Epithelial cell of esophagus (primary cell): ENCODE measurements around the gene RASSF8.

Experiments used
- DNase-seq: peaks from one replicate; pipeline ENCODE4 v3.0.0; 2010; ENCODE audit warnings: low read depth
- H3K4me3 ChIP-seq: 2 replicates; pipeline ENCODE4 v1.5.1; 2011; ENCODE audit warnings: mild to moderate bottlenecking, low read length, control low read depth
- CTCF ChIP-seq: IDR thresholded peaks from 2 replicates; pipeline ENCODE4 v1.5.1; 2011; ENCODE audit warnings: low read depth, mild to moderate bottlenecking, low read length, control low read depth, inconsistent platforms; ENCODE audit not compliant: insufficient read depth; ENCODE audit errors: missing control alignments

RASSF8 gene

DNA sequence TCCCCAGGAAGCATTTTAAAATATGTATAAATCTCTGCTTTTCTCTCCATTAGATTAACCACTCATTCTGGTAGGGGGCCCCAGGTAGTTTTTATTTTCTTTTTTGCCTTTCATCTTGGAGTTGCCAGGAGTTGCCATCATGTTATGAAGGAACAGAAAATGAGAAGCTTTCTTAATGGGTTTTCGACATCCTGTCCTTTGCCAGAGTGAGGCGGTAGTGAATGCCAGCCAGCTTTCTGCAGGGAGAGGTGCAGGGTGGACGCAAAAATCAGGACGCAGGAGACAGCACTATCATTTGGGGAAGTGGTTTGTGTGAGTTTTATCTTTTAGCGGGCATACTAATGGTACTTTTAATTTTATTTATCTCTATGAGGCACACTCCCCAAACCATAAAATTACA is 1.7 kb downstream of the RASSF8 start:
- DNase-seq = peak; percentile 17
- no peak for TF ChIP-seq CTCF
- peak overlapping the region; percentile 50 for H3K4me3 ChIP-seq

GRCh38 chr12:25960961-25961360 is 2.5 kb downstream of the RASSF8 start:
- TF ChIP-seq CTCF = no peak
- H3K4me3 ChIP-seq = no peak overlapping the region
- DNase-seq = no peak

GRCh38 chr12:25962932-25963525 is 4.5 kb downstream of the RASSF8 start:
- DNase-seq = no peak
- TF ChIP-seq CTCF = no peak
- H3K4me3 ChIP-seq = no peak overlapping the region

- DNase-seq = no peak
- H3K4me3 ChIP-seq = no peak overlapping the region
- TF ChIP-seq CTCF = no peak
Measured at GRCh38 chr12:25965682-25966081, 7.2 kb downstream of the RASSF8 start.

DNA sequence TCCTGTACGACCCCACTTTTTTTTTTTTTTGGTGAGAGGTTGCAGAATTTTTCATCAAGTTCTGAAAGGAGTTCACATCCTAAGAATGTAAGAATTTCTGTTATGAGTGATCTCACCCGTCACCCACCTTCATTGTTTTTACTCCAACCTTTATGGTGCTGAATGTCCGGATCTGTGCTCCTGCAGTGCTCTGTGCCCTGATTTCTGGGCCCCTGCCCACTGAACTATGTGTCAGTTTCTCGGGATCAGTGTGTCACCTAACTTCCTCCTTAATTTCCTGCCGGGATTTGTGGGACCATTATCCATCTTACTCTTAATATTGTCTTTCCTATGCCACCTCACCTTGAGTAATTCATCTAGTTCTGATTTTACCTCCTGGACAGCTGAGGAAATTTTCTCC is 11.6 kb downstream of the RASSF8 start:
- no peak for DNase-seq
- TF ChIP-seq CTCF = no peak
- no peak overlapping the region for H3K4me3 ChIP-seq

- no peak for TF ChIP-seq CTCF
Measured at GRCh38 chr12:25970916-25971653, 12.6 kb downstream of the RASSF8 start.

DNA sequence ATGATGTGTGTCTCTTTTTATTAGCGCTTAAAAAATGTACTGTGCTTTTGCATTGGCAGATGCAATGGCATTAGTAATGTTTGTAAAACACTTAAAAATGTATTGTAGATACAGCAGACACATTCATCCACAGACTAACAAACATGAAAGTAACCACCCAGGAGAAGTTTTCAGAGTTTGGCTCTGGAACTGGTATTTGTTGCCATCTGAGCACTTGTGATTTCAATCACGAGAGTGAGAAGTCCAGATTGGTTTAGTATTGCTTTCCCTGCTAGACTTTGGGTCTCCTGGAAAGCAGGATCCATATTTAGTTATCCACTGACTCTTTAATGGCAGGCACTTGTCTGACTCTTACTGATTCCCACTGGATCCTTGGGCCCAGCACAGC is 13.2 kb downstream of the RASSF8 start:
- no peak for DNase-seq
- TF ChIP-seq CTCF = no peak

More at GRCh38 chr12:25970916-25971653, 12.6 kb downstream of the RASSF8 start:
- no peak overlapping the region for H3K4me3 ChIP-seq
- no peak for DNase-seq

More for the DNA sequence above, 13.2 kb downstream of the RASSF8 start:
- H3K4me3 ChIP-seq = no peak overlapping the region
